PC-3 (cell line): Measurements from ENCODE around the gene UNC5B. TPM values are rescaled to one million over a fixed set of nuclear protein-coding genes. Genes with fewer than 3 reads are reported as not detected.

ENCODE experiments used
- ATAC-seq: fragments of 200-7000 bp; cut with Tn5 transposase; 2 replicates; pipeline ENCODE4 v1.9.1; 2020; ENCODE audit warnings: mild to moderate bottlenecking, moderate library complexity
- BruUV-seq: library from RNA; stranded (reverse); fragments of 400-500 nt; replicated peaks from 2 replicates; lab custom pipeline; 2021; lab: Mats Ljungman, UMichigan
- CTCF ChIA-PET: fragments of 300-600 bp; sonication (Branson Sonifier 250); formaldehyde crosslinking; loops from one replicate; lab custom pipeline; 2022; ENCODE audit warnings: antibody characterized with exemption; lab: Charles Lee
- POLR2A ChIA-PET: fragments of 300-600 bp; sonication (Branson Sonifier 250); formaldehyde crosslinking; loops from one replicate; lab custom pipeline; 2022; ENCODE audit warnings: antibody characterized with exemption; ENCODE audit not compliant: unreplicated experiment; lab: Charles Lee
- DNase-seq: peaks from one replicate; pipeline ENCODE4 v3.0.0-alpha.2; 2015
- H2AFZ ChIP-seq: fragments of 300-600 bp; sonication (generic); 2 replicates; pipeline ENCODE4 v1.6.0; 2016; ENCODE audit warnings: antibody characterized with exemption, low read length
- H3F3A ChIP-seq: fragments of 300-600 bp; sonication (generic); one replicate; pipeline ENCODE4 v1.6.0; 2017; ENCODE audit warnings: antibody characterized with exemption, low read length, control low read depth, mild to moderate bottlenecking; ENCODE audit not compliant: unreplicated experiment
- H3K27ac ChIP-seq: fragments of 300-600 bp; sonication (generic); 2 replicates; pipeline ENCODE4 v1.5.1; 2016; ENCODE audit warnings: mild to moderate bottlenecking, low read length
- H3K27me3 ChIP-seq: fragments of 300-600 bp; sonication (generic); 2 replicates; pipeline ENCODE4 v1.6.1; 2016; ENCODE audit warnings: low read length, mixed read lengths
- H3K36me3 ChIP-seq: fragments of 300-600 bp; sonication (generic); 2 replicates; pipeline ENCODE4 v1.6.1; 2016; ENCODE audit warnings: low read depth, mixed run types, low read length, mixed read lengths
- H3K4me1 ChIP-seq: fragments of 300-600 bp; sonication (generic); 2 replicates; pipeline ENCODE4 v1.5.1; 2016; ENCODE audit warnings: low read length; ENCODE audit not compliant: insufficient read depth
- H3K4me2 ChIP-seq: fragments of 300-600 bp; sonication (generic); 2 replicates; pipeline ENCODE4 v1.6.0; 2016; ENCODE audit warnings: low read length
- H3K4me3 ChIP-seq: fragments of 300-600 bp; sonication (generic); 2 replicates; pipeline ENCODE4 v1.5.1; 2016; ENCODE audit warnings: mild to moderate bottlenecking, low read length, mixed read lengths
- H3K79me2 ChIP-seq: fragments of 300-600 bp; sonication (generic); 2 replicates; pipeline ENCODE4 v1.6.1; 2017; ENCODE audit warnings: low read length, mixed read lengths
- H3K9ac ChIP-seq: fragments of 300-600 bp; sonication (generic); 2 replicates; pipeline ENCODE4 v1.6.0; 2016; ENCODE audit warnings: mild to moderate bottlenecking, low read length
- H3K9me2 ChIP-seq: fragments of 300-600 bp; sonication (generic); replicated peaks from 2 replicates; pipeline ENCODE4 v1.6.1; 2016; ENCODE audit warnings: mixed run types, low read length, mixed read lengths
- H3K9me3 ChIP-seq: fragments of 300-600 bp; sonication (generic); 2 replicates; pipeline ENCODE4 v1.6.1; 2016; ENCODE audit warnings: low read length, mixed read lengths
- H4K20me1 ChIP-seq: fragments of 300-600 bp; sonication (generic); 2 replicates; pipeline ENCODE4 v1.6.1; 2016; ENCODE audit warnings: low read length, mixed read lengths
- EZH2 ChIP-seq: fragments of 300-600 bp; sonication (generic); IDR thresholded peaks from one replicate; pipeline ENCODE4 v1.6.1; 2017; ENCODE audit warnings: antibody characterized with exemption, mild to moderate bottlenecking, low read length; ENCODE audit not compliant: unreplicated experiment
- EZH2phosphoT487 ChIP-seq: fragments of 300-600 bp; sonication (generic); IDR thresholded peaks from 2 replicates; pipeline ENCODE4 v1.6.1; 2018; ENCODE audit warnings: mild to moderate bottlenecking, antibody characterized with exemption, low read length, borderline replicate concordance
- intact Hi-C: fragments of 100-400 bp; cut with micrococcal nuclease; formaldehyde crosslinking; loops from 2 replicates; pipeline ENCODE4 v1.9.0; 2023
- total RNA-seq: library from RNA; depleted of rRNA; stranded (reverse); fragments of >200 nt; gene quantifications from 2 replicates; pipeline ENCODE4 v1.2.3, GENCODE V29; 2014
- TF ChIP-seq, protein P1 (sequence below): fragments of 300-600 bp; sonication (generic); conservative IDR thresholded peaks from 2 replicates; pipeline ENCODE4 v1.5.1; 2017; ENCODE audit warnings: antibody characterized with exemption, low read depth, mild to moderate bottlenecking, low read length

Gene UNC5B
- total RNA-seq, 1 experiment from 2014 or later: 0.26 TPM

DNA sequence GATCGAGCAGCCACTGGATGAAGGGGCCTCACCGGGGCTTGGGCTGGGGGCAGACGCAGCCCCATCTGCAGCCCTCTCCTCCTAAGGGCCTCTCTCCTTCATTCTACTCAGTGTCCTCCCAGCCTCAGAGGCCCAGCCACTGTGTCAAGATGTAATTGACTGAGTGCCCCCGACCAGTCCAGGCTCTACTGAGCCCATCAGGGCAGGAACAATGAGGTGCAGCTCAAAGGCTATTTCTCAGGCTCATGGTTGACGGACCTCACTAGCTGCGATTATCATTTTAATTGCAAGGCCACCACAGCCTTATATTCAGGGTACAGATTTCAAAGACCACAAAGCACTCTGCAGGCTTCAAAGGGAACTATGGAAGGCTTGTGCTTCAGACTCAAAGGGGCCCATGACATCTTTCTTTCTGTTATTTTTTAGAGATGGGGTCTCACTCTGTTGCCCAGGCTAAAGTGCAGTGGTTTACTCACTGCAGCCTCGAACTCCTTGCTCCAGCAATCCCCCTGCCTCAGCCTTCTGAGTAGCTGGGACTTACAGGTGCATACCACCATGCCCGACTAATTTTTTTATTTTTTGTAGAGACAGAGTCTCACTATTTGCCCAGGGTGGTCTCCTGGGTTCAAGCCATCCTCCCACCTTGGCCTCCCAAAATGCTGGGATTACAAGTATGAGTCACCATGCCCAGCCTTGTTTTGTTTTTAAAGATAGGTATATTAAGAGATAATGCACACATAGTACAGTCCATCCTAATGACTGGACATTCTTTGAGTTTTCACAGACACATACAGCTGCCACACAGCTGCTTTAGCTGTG is 130.4 kb downstream of the UNC5B start:
- H3K4me3 ChIP-seq: no peak overlapping the region
- no peaks in the 10 kb centered on the region for H3K36me3 ChIP-seq
- no peak overlapping the region for H3K27ac ChIP-seq
- H4K20me1 ChIP-seq: no peaks in the 10 kb centered on the region
- no peaks in the 10 kb centered on the region for H3K27me3 ChIP-seq
- BruUV-seq: no TSS peak
- H3F3A ChIP-seq: no peaks in the 10 kb centered on the region
- no peak overlapping the region for H3K9ac ChIP-seq
- H3K9me2 ChIP-seq: no peaks in the 10 kb centered on the region
- no peak overlapping the region for H2AFZ ChIP-seq
- intact Hi-C loops: no loop called here
- ChIA-PET POLR2A (interaction anchor here (0.7 kb wide), 1 partner anchor 87 kb away, joined by 3 read pairs; no protein-coding TSS in a partner anchor), CTCF (interaction anchor here (1.0 kb wide), 1 partner anchor 24 kb away, joined by 3 read pairs; the partner anchor contains the start of gene SLC29A3)
- H3K4me1 ChIP-seq: peaks cover 42% of the 10 kb centered on the region
- TF ChIP-seq EZH2phosphoT487 (no peak), EZH2 (no peak)
- TF ChIP-seq, protein P1, sequence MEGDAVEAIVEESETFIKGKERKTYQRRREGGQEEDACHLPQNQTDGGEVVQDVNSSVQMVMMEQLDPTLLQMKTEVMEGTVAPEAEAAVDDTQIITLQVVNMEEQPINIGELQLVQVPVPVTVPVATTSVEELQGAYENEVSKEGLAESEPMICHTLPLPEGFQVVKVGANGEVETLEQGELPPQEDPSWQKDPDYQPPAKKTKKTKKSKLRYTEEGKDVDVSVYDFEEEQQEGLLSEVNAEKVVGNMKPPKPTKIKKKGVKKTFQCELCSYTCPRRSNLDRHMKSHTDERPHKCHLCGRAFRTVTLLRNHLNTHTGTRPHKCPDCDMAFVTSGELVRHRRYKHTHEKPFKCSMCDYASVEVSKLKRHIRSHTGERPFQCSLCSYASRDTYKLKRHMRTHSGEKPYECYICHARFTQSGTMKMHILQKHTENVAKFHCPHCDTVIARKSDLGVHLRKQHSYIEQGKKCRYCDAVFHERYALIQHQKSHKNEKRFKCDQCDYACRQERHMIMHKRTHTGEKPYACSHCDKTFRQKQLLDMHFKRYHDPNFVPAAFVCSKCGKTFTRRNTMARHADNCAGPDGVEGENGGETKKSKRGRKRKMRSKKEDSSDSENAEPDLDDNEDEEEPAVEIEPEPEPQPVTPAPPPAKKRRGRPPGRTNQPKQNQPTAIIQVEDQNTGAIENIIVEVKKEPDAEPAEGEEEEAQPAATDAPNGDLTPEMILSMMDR: no peak
- no peaks in the 10 kb centered on the region for H3K79me2 ChIP-seq
- ATAC-seq (peak; percentile 74), DNase-seq (no peak)
- H3K9me3 ChIP-seq: no peaks in the 10 kb centered on the region
- peak overlapping the region; percentile 6; the same call in 1 of the 2 replicates for H3K4me2 ChIP-seq

DNA sequence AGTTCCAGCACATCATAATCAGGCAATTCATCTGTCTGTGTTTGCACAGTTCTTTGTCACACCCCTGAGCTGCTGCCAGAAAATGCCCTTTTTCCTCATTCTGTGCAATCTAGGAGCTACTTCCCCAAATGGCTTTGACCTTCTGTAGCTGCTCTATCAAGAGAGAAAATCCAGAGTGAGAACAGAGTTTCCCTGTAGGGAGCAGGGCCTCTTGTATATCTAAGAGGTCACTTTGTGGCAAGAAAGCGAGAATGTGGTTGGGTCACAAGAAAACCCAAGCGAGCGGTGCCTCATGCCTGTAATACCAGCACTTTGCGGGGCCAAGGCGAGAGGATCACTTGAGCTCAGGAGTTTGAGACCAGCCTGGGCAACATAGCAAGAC is 131.0 kb downstream of the UNC5B start:
- ChIA-PET POLR2A (interaction anchor here (0.7 kb wide), 1 partner anchor 87 kb away, joined by 3 read pairs; no protein-coding TSS in a partner anchor), CTCF (interaction anchor here (1.0 kb wide), 1 partner anchor 24 kb away, joined by 3 read pairs; the partner anchor contains the start of gene SLC29A3)
- Histone ChIP-seq H3K9me2 (no peaks in the 10 kb centered on the region), H2AFZ (no peak overlapping the region), H3K4me2 (peak overlapping the region; percentile 6; the same call in 1 of the 2 replicates), H3K4me1 (peaks cover 47% of the 10 kb centered on the region), H3K36me3 (no peaks in the 10 kb centered on the region), H3K27ac (no peak overlapping the region), H3K9ac (no peak overlapping the region), H4K20me1 (no peaks in the 10 kb centered on the region), H3K9me3 (no peaks in the 10 kb centered on the region), H3F3A (no peaks in the 10 kb centered on the region), H3K79me2 (no peaks in the 10 kb centered on the region), H3K4me3 (no peak overlapping the region), H3K27me3 (no peaks in the 10 kb centered on the region)
- no peak for TF ChIP-seq EZH2
- TF ChIP-seq EZH2phosphoT487: no peak
- TF ChIP-seq, protein P1: no peak
- ATAC-seq (no peak), DNase-seq (peak; percentile 61)
- intact Hi-C loops: no loop called here
- BruUV-seq: no TSS peak
